Suppressor macrophage treated with lipopolysaccharide for 1 hour (primary cell): ENCODE data around the gene PEX5.

Source experiments
- DNase-seq, 3 donors: peaks; one replicate each; pipeline ENCODE4 v3.0.0-alpha.2; 2020 to 2022

The PEX5 gene

GRCh38 chr12:7189398-7190267, at the start of gene PEX5:
Gene PEX5 (plus strand): TSS chr12:7189686. CDS start chr12:7190378, 692 bp downstream.
- peak; percentile 91 to 95 (median 94) for DNase-seq

GRCh38 chr12:7141351-7142005, 48.0 kb upstream of the PEX5 start:
- no peak for DNase-seq

GRCh38 chr12:7142056-7142644, 47.3 kb upstream of the PEX5 start:
- peak; percentile 80 to 88 (median 82) for DNase-seq

- DNase-seq = no peak
Measured at GRCh38 chr12:7142809-7143465, 46.5 kb upstream of the PEX5 start.

GRCh38 chr12:7143564-7143963, 45.9 kb upstream of the PEX5 start:
- no peak for DNase-seq

- DNase-seq = peak; percentile 46 to 67 (median 50)
Measured at GRCh38 chr12:7144414-7145120, 44.9 kb upstream of the PEX5 start.

GRCh38 chr12:7145671-7146070, 43.8 kb upstream of the PEX5 start:
- DNase-seq = no peak

GRCh38 chr12:7146228-7146627, 43.3 kb upstream of the PEX5 start:
- DNase-seq = no peak

- no peak for DNase-seq
Measured at GRCh38 chr12:7146906-7147305, 42.6 kb upstream of the PEX5 start.

- DNase-seq = no peak
Measured at GRCh38 chr12:7150356-7150755, 39.1 kb upstream of the PEX5 start.

- DNase-seq = no peak
Measured at GRCh38 chr12:7150841-7151240, 38.6 kb upstream of the PEX5 start.

- DNase-seq = peak in 1 of 3 donors; percentile 32
Measured at GRCh38 chr12:7151532-7151931, 38.0 kb upstream of the PEX5 start.

- DNase-seq = no peak
Measured at GRCh38 chr12:7152818-7153217, 36.7 kb upstream of the PEX5 start.

- no peak for DNase-seq
Measured at GRCh38 chr12:7154042-7154441, 35.4 kb upstream of the PEX5 start.

GRCh38 chr12:7154901-7155470, 34.5 kb upstream of the PEX5 start:
- no peak for DNase-seq

GRCh38 chr12:7155471-7156034, 33.9 kb upstream of the PEX5 start:
- no peak for DNase-seq

- no peak for DNase-seq
Measured at GRCh38 chr12:7156259-7157197, 33.0 kb upstream of the PEX5 start.

- DNase-seq = no peak
Measured at GRCh38 chr12:7157391-7157790, 32.1 kb upstream of the PEX5 start.

GRCh38 chr12:7158781-7159609, 30.5 kb upstream of the PEX5 start:
- DNase-seq = no peak

- no peak for DNase-seq
Measured at GRCh38 chr12:7160183-7160582, 29.3 kb upstream of the PEX5 start.
